SIG-M5 (cell line): Measurements from ENCODE around the gene EFCAB12.

Experiments used
- DNase-seq: peaks from one replicate; lab custom pipeline; 2025; lab: John Stamatoyannopoulos, UW

EFCAB12 gene

GRCh38 chr3:129428376-129429079 is at the start of gene EFCAB12:
TSS of gene EFCAB12 (minus strand) at chr3:129428636. CDS start at chr3:129428488, 148 bp downstream.
- DNase-seq = no peak

GRCh38 chr3:129476586-129476985 is 48.1 kb upstream of the EFCAB12 start:
- no peak for DNase-seq

- no peak for DNase-seq
Measured at GRCh38 chr3:129475863-129476262, 47.4 kb upstream of the EFCAB12 start.

GRCh38 chr3:129474984-129475804 is 46.8 kb upstream of the EFCAB12 start:
- DNase-seq = no peak

- no peak for DNase-seq
Measured at GRCh38 chr3:129473769-129474152, 45.3 kb upstream of the EFCAB12 start.

GRCh38 chr3:129473067-129473768 is 44.8 kb upstream of the EFCAB12 start:
- DNase-seq = no peak

GRCh38 chr3:129470861-129471260 is 42.4 kb upstream of the EFCAB12 start:
- DNase-seq = no peak

GRCh38 chr3:129469026-129469425 is 40.6 kb upstream of the EFCAB12 start:
- no peak for DNase-seq

GRCh38 chr3:129467932-129468331 is 39.5 kb upstream of the EFCAB12 start:
- no peak for DNase-seq

- DNase-seq = no peak
Measured at GRCh38 chr3:129463716-129464115, 35.3 kb upstream of the EFCAB12 start.

GRCh38 chr3:129463094-129463493 is 34.7 kb upstream of the EFCAB12 start:
- DNase-seq = no peak

- DNase-seq = no peak
Measured at GRCh38 chr3:129462361-129462968, 34.0 kb upstream of the EFCAB12 start.

- no peak for DNase-seq
Measured at GRCh38 chr3:129461461-129462146, 33.2 kb upstream of the EFCAB12 start.

GRCh38 chr3:129461022-129461421 is 32.6 kb upstream of the EFCAB12 start:
- DNase-seq = no peak

GRCh38 chr3:129460572-129460971 is 32.1 kb upstream of the EFCAB12 start:
- DNase-seq = no peak

- no peak for DNase-seq
Measured at GRCh38 chr3:129460155-129460554, 31.7 kb upstream of the EFCAB12 start.

GRCh38 chr3:129453732-129454131 is 25.3 kb upstream of the EFCAB12 start:
- DNase-seq = no peak

- DNase-seq = no peak
Measured at GRCh38 chr3:129449279-129450115, 21.1 kb upstream of the EFCAB12 start.

- no peak for DNase-seq
Measured at GRCh38 chr3:129448186-129448895, 19.9 kb upstream of the EFCAB12 start.

- no peak for DNase-seq
Measured at GRCh38 chr3:129446926-129447325, 18.5 kb upstream of the EFCAB12 start.
